ENCODE results near the gene KIRREL2.
A peak's percentile ranks its signal among the peaks of the same experiment; 100 is the strongest.
"Not testable (repeated sequence)": the region's sequence is repeated elsewhere in the genome, so short reads cannot be mapped to it uniquely, and the experiment has no call there.

KIRREL2 gene

DNA sequence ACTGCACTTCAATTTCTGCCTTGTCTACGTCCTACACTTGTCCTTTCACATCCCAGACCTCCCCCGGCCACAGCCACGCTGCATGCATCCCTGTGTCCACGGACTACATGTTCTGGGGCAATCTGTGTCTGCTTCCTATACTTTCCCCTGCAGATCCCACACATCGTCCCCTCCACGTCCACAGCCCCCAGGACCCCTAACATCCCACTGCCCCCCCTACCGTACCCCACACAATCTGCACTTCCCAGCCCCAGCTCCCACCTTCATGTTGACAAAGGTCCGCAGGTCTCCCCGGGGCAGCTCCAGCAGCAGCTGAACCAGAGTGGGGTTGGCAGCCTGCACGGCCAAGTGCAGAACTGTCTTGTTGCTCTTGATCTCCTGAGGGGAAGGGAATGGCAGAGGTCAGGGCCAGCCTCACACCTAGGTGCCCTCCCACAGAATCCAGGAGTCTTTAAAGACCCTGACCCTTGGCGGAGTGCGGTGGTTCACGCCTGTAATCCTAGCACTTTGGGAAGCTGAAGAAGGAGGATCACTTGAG lies 33.5 kb downstream of the KIRREL2 start:
- H3K9ac ChIP-seq (ENCODE audit: low read length) = no peak overlapping the region
- H3K9me3 ChIP-seq (ENCODE audit: low read length) = no peaks in the 10 kb centered on the region
- H3K4me1 ChIP-seq (ENCODE audit: insufficient read depth, low read length) = no peaks in the 10 kb centered on the region
- no peaks in the 10 kb centered on the region for H3K27me3 ChIP-seq (ENCODE audit: control insufficient read depth in 1 of 2, insufficient read depth in 2 of 2, low read length in 2 of 2)
- no peak overlapping the region for H3K4me3 ChIP-seq (ENCODE audit: low read depth in 1 of 2, low read length in 2 of 2)
- H3K27ac ChIP-seq (ENCODE audit: low read depth, low read length) = no peak overlapping the region
- H3K36me3 ChIP-seq (ENCODE audit: insufficient read depth, low read length) = peaks cover 36% of the 10 kb centered on the region

DNA sequence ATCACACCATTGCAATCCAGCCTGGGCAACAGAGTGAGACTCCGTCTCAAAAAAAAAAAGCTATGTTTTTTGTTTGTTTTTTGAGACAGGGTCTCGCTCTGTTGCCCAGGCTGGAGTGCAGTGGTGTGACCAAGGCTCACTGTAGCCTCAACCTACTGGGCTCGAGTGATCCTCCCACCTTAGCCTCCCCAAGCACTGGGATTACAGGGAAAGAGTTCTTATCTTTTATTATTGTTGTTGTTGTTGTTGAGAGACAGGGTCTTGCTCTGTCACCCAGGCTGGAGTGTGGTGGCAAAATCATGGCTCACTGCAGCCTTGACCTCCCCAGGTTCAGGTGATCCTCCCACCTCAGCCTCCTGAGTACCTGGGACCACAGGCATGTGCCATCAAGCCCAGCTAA lies 35.1 kb downstream of the KIRREL2 start:
- H3K9me3 ChIP-seq (ENCODE audit: low read length); H3K9ac ChIP-seq (ENCODE audit: low read length); H3K4me3 ChIP-seq (ENCODE audit: low read depth in 1 of 2, low read length in 2 of 2); H3K4me1 ChIP-seq (ENCODE audit: insufficient read depth, low read length); H3K27ac ChIP-seq (ENCODE audit: low read depth, low read length); H3K27me3 ChIP-seq (ENCODE audit: control insufficient read depth in 1 of 2, insufficient read depth in 2 of 2, low read length in 2 of 2): not testable (repeated sequence)
- H3K36me3 ChIP-seq (ENCODE audit: insufficient read depth, low read length) = peaks cover 48% of the 10 kb centered on the region

DNA sequence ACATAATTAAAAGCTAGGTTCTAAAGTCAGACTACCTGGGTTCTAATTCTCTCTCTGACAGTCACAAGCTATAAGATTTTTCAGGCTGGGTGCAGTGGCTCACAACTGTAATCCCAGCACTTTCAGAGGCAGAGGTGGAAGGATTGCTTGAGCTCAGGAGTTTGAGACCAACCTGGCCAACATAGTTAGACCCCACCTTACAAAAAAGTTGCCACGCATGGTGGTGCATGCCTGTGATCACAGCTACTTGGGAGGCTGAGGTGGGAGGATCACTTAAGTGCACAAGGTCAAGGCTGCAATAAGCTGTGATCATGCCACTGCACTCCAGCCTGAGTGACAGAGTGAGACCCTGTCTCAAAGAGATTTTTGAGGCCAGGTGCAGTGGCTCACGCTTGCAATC lies 37.6 kb downstream of the KIRREL2 start:
- Histone ChIP-seq H3K36me3 (ENCODE audit: insufficient read depth, low read length) (peaks cover 40% of the 10 kb centered on the region), H3K9me3 (ENCODE audit: low read length) (no peaks in the 10 kb centered on the region), H3K4me1 (ENCODE audit: insufficient read depth, low read length) (peaks cover 11% of the 10 kb centered on the region), H3K9ac (ENCODE audit: low read length) (no peak overlapping the region), H3K4me3 (ENCODE audit: low read depth in 1 of 2, low read length in 2 of 2) (no peak overlapping the region), H3K27ac (ENCODE audit: low read depth, low read length) (no peak overlapping the region), H3K27me3 (ENCODE audit: control insufficient read depth in 1 of 2, insufficient read depth in 2 of 2, low read length in 2 of 2) (no peaks in the 10 kb centered on the region)

DNA sequence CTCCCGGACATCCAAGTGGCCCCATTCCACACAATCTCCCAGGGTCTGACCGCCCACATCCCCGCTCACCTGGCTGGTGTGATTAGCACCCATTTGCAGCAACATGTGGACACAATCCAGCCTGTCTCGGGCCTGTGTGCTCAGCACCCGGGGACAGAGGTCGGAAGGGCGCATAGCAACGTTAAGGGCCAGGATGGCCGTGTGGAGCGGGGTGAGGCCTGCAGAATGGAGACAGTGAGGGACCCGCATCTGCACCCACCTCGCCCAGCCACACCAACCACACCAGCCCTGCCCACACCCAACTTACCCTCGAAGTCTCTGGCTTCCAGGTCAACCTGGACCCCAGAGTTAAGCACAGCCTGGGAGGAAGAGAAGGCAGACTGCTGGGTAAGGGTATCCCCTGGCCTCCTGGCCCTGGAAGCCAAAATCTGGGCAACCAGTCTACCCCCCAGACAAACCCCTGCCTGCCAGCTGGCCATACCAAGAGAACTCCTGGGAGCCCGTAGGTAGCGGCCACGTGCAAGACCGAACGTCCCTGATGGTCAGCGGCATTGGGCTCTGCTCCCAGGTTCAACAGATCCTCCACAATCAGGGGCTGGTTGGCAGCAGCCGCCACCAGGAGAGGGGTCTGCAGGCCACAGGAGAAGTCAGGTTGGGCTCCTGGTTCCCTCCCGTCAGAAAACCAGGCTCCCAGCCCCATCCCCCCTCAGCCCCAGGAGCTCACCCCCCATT lies 39.4 kb downstream of the KIRREL2 start:
- Histone ChIP-seq H3K27ac (ENCODE audit: low read depth, low read length) (no peak overlapping the region), H3K36me3 (ENCODE audit: insufficient read depth, low read length) (peaks cover 28% of the 10 kb centered on the region), H3K27me3 (ENCODE audit: control insufficient read depth in 1 of 2, insufficient read depth in 2 of 2, low read length in 2 of 2) (no peaks in the 10 kb centered on the region), H3K4me1 (ENCODE audit: insufficient read depth, low read length) (peaks cover 11% of the 10 kb centered on the region), H3K9me3 (ENCODE audit: low read length) (no peaks in the 10 kb centered on the region), H3K9ac (ENCODE audit: low read length) (no peak overlapping the region), H3K4me3 (ENCODE audit: low read depth in 1 of 2, low read length in 2 of 2) (no peak overlapping the region)

DNA sequence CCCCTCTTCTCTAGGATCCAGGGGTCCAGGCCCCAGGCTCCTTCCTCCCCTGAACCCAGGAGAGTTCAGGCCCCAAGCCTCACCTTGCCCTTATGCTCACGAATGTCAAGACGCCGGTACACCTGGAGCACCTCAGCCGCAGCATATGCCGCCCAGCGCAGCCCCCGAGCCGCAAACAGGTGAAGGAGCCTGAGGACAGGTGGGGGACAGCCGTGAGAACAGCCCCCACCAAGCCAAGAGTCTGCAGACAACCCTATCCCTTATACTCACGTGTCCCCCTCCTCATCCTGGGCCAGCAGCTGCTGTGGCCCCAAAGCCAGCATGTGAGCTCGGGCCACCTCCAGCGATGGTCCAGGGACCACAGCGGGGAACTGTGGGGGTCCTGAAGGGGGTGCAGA lies 39.9 kb downstream of the KIRREL2 start:
- peaks cover 28% of the 10 kb centered on the region for H3K36me3 ChIP-seq (ENCODE audit: insufficient read depth, low read length)
- peaks cover 11% of the 10 kb centered on the region for H3K4me1 ChIP-seq (ENCODE audit: insufficient read depth, low read length)
- H3K27ac ChIP-seq (ENCODE audit: low read depth, low read length) = no peak overlapping the region
- no peak overlapping the region for H3K9ac ChIP-seq (ENCODE audit: low read length)
- H3K9me3 ChIP-seq (ENCODE audit: low read length) = no peaks in the 10 kb centered on the region
- H3K27me3 ChIP-seq (ENCODE audit: control insufficient read depth in 1 of 2, insufficient read depth in 2 of 2, low read length in 2 of 2) = no peaks in the 10 kb centered on the region
- H3K4me3 ChIP-seq (ENCODE audit: low read depth in 1 of 2, low read length in 2 of 2) = no peak overlapping the region

DNA sequence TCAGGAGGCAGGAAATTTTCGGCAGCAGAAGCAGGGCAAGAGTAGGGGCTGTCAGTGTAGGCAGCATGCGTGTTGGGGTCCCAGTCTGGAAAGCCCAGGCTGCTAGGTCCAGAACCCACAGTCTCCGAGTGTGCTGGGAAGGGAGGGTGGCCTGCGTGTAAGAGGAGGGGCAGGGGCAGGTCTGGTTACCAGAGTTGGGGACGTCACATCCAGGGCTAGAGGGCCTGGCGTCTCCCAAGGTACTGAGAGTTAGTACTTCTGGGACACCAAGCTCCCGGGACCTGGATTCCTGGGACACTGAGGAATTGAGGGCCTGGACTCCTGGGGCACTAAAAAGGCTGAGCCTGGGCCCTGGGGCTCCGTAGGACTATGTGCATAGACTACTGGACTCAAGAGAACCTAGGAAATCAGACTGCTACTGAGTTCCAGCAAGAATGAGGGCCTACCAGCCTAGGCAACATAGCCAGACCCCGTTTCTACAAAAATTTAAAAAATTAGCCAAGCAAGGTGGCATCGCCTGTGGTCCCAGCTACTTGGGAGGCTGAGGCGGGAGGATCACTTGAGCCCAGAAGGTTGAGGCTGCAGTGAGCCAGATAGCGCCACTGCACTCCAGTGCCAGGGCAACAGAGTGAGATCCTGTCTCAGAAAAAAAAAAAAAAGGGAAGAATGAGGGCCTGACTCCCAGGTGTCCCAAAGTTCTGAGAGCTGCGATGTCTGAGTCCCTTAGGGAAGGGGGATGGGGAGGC lies 41.2 kb downstream of the KIRREL2 start:
- H3K27ac ChIP-seq (ENCODE audit: low read depth, low read length) = peak overlapping the region; percentile 90

DNA sequence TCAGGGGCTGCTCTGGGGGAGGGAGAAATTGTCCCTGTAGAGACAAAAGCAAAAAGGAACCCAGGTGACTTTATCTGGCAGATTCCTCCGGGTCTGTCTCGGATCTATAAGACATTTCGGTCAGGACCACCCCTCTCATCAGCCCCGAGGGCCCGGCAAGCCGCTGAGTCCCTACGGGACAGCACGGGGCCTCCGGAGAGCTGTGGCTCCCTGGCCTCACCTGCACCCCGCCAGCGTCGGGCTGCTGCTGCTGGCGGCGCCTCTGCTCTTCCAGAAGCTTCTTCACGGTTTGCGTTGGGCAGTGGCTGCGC lies 41.7 kb downstream of the KIRREL2 start:
- peaks cover 28% of the 10 kb centered on the region for H3K36me3 ChIP-seq (ENCODE audit: insufficient read depth, low read length)
- no peaks in the 10 kb centered on the region for H3K27me3 ChIP-seq (ENCODE audit: control insufficient read depth in 1 of 2, insufficient read depth in 2 of 2, low read length in 2 of 2)
- H3K4me1 ChIP-seq (ENCODE audit: insufficient read depth, low read length) = peaks cover 11% of the 10 kb centered on the region
- H3K4me3 ChIP-seq (ENCODE audit: low read depth in 1 of 2, low read length in 2 of 2) = peak overlapping the region; percentile 74 to 91
- H3K9ac ChIP-seq (ENCODE audit: low read length) = peak overlapping the region; percentile 65
- H3K27ac ChIP-seq (ENCODE audit: low read depth, low read length) = peak overlapping the region; percentile 90
- no peaks in the 10 kb centered on the region for H3K9me3 ChIP-seq (ENCODE audit: low read length)

More for the DNA sequence above, 41.2 kb downstream of the KIRREL2 start:
- H3K4me1 ChIP-seq (ENCODE audit: insufficient read depth, low read length) = peaks cover 11% of the 10 kb centered on the region
- peak overlapping the region; percentile 65 for H3K9ac ChIP-seq (ENCODE audit: low read length)
- peak overlapping the region; percentile 74 to 91 for H3K4me3 ChIP-seq (ENCODE audit: low read depth in 1 of 2, low read length in 2 of 2)
- no peaks in the 10 kb centered on the region for H3K27me3 ChIP-seq (ENCODE audit: control insufficient read depth in 1 of 2, insufficient read depth in 2 of 2, low read length in 2 of 2)
- H3K36me3 ChIP-seq (ENCODE audit: insufficient read depth, low read length) = peaks cover 28% of the 10 kb centered on the region
- no peaks in the 10 kb centered on the region for H3K9me3 ChIP-seq (ENCODE audit: low read length)

DNA sequence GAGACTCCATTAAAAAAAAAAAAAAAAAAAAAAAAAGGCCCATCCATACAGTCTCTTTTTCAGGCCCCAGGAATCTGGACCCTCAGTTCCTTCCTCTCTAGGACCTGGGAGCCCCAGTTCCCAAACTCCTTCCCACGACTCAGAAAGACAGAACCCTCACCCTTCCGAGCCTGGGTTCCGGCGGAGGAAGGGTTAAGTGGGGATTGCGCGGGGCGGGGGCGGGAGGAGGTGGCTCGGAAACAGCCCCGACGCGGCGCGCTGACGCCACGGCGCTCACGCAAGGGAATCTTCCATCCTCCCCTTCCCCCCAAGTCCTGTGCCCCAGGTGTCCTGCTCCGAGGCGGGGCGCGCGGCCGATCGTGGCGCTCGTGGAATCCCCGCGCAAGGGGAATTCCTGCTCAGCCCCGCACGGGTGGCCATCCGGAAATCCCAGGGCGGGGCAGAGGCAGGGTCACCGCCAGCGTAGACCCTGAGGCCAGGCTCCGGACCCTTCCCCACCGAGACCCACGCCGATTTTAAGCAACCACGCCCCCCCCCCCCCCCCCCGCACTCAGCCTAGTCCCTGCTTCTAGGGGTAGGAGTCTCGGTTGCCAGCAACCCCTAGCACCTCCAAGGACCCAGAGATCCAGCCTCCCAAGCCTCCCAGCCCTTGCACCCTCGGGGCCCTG lies 43.0 kb downstream of the KIRREL2 start:
- no peaks in the 10 kb centered on the region for H3K27me3 ChIP-seq (ENCODE audit: control insufficient read depth in 1 of 2, insufficient read depth in 2 of 2, low read length in 2 of 2)
- H3K4me3 ChIP-seq (ENCODE audit: low read depth in 1 of 2, low read length in 2 of 2) = peak overlapping the region; percentile 74 to 91
- H3K4me1 ChIP-seq (ENCODE audit: insufficient read depth, low read length) = peaks cover 11% of the 10 kb centered on the region
- H3K9me3 ChIP-seq (ENCODE audit: low read length) = no peaks in the 10 kb centered on the region
- peaks cover 21% of the 10 kb centered on the region for H3K36me3 ChIP-seq (ENCODE audit: insufficient read depth, low read length)
- peak overlapping the region; percentile 78 for H3K9ac ChIP-seq (ENCODE audit: low read length)
- H3K27ac ChIP-seq (ENCODE audit: low read depth, low read length) = peak overlapping the region; percentile 90

DNA sequence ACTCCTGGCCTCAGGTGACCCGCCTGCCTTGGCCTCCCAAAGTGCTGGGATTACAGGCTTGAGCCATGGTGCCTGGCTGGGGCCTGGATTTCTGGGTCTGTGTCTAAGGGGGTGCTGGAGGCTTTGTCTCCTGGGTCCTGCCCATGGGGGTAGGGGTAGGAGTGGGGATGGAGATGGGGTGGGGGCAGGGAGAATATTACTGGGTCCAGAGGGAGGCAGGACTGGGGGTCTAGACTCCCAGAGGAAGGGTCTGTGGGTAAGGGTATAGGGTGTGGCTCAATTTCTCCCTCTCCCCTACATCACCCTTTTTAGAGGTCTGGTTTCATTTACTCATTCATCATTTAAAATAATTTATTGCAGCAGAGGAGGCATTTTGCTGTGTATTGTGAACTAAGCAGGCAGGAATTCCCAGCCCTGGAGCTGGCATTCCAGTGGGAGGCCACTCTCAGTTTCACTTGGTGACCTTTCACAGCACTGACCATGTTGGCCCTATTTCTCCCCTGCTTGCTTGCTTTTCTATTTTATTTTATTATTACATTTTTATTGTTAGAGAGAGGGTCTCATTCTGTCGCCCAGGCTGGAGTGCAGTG lies 44.4 kb downstream of the KIRREL2 start:
- H3K27me3 ChIP-seq (ENCODE audit: control insufficient read depth in 1 of 2, insufficient read depth in 2 of 2, low read length in 2 of 2) = no peaks in the 10 kb centered on the region
- no peaks in the 10 kb centered on the region for H3K9me3 ChIP-seq (ENCODE audit: low read length)
- peaks cover 14% of the 10 kb centered on the region for H3K36me3 ChIP-seq (ENCODE audit: insufficient read depth, low read length)
- H3K4me3 ChIP-seq (ENCODE audit: low read depth in 1 of 2, low read length in 2 of 2) = no peak overlapping the region
- peak overlapping the region; percentile 90 for H3K27ac ChIP-seq (ENCODE audit: low read depth, low read length)
- H3K9ac ChIP-seq (ENCODE audit: low read length) = no peak overlapping the region
- peaks cover 11% of the 10 kb centered on the region for H3K4me1 ChIP-seq (ENCODE audit: insufficient read depth, low read length)

DNA sequence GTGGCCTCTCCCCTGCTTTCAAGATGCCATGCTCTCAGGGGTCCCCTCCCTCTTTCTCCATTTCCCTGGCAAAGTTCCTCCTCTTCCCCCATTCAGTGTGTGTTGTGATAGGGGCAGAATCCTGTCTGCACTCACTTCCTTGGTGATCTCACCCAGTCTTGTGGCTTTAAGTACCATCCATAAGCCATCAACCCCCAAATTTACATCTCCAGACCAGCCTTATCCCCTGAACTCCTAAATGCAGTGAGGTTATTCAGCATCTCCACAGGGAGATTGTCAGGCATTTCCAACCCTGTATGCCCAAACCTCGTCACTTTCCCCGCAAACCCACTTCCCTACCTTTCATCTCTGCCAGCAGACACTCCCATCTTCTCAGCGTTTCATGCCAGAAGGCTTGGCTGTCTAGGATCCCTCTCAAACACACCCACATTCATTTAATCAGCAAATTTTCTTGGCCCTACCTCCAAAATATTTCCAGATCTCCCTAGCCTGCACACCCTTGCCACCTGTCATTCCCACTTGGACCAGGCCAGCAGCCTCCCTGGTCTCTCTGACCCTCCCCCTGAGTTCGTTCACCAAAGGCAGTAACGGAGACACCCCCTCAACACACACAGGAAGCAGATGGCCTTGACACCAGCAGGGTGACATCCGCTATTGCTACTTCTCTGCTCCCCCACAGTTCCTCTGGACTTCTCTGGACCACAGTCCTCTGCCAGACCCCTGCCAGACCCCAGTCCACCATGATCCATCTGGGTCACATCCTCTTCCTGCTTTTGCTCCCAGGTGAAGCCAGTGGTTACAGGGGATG lies 45.3 kb downstream of the KIRREL2 start, which contains the start of gene HCST:
HCST (plus strand) TSS at position 676 of the 808 bp plus-strand sequence; CDS start at position 741, 65 bp downstream.
- no peaks in the 10 kb centered on the region for H3K27me3 ChIP-seq (ENCODE audit: control insufficient read depth in 1 of 2, insufficient read depth in 2 of 2, low read length in 2 of 2)
- H3K36me3 ChIP-seq (ENCODE audit: insufficient read depth, low read length) = peaks cover 6% of the 10 kb centered on the region
- H3K9ac ChIP-seq (ENCODE audit: low read length) = no peak within 1 kb of the TSS
- peaks cover 11% of the 10 kb centered on the region for H3K4me1 ChIP-seq (ENCODE audit: insufficient read depth, low read length)
- H3K27ac ChIP-seq (ENCODE audit: low read depth, low read length) = peak within 1 kb of the TSS; percentile 58
- H3K4me3 ChIP-seq (ENCODE audit: low read depth in 1 of 2, low read length in 2 of 2) = peak within 1 kb of the TSS in 1 of 2 donors; percentile 13
- H3K9me3 ChIP-seq (ENCODE audit: low read length) = no peaks in the 10 kb centered on the region
